Neural progenitor cell (in vitro differentiated cells): ENCODE data around the gene IL6R. TPM values are rescaled to one million over a fixed set of nuclear protein-coding genes. Genes with fewer than 3 reads are reported as not detected.
"Not testable (repeated sequence)": the region's sequence is repeated elsewhere in the genome, so short reads cannot be mapped to it uniquely, and the experiment has no call there.

Source experiments
- DNase-seq: peaks from one replicate; pipeline ENCODE4 v3.0.0-alpha.2; 2016; ENCODE audit warnings: low spot score
- H2AFZ ChIP-seq: fragments of 200-600 bp; sonication (generic); replicated peaks from 2 replicates; pipeline ENCODE4 v1.6.1; 2016; ENCODE audit warnings: antibody characterized with exemption
- H3F3A ChIP-seq: fragments of 200-600 bp; sonication (generic); 2 replicates; pipeline ENCODE4 v1.6.1; 2016; ENCODE audit warnings: antibody characterized with exemption, low read depth
- H3K27ac ChIP-seq: fragments of 200-600 bp; sonication (generic); 2 replicates; pipeline ENCODE4 v1.5.1; 2016; ENCODE audit warnings: mild to moderate bottlenecking
- H3K27me3 ChIP-seq: fragments of 200-600 bp; sonication (generic); 2 replicates; pipeline ENCODE4 v1.6.1; 2016; ENCODE audit warnings: mild to moderate bottlenecking, moderate library complexity
- H3K36me3 ChIP-seq: fragments of 200-600 bp; sonication (generic); 2 replicates; pipeline ENCODE4 v1.5.1; 2016
- H3K4me1 ChIP-seq: fragments of 200-600 bp; sonication (generic); 2 replicates; pipeline ENCODE4 v1.6.1; 2016; ENCODE audit warnings: mixed run types
- H3K4me2 ChIP-seq: fragments of 200-600 bp; sonication (generic); 2 replicates; pipeline ENCODE4 v1.6.1; 2016
- H3K4me3 ChIP-seq: fragments of 200-600 bp; sonication (generic); 2 replicates; pipeline ENCODE4 v1.5.1; 2016
- H3K79me2 ChIP-seq: fragments of 200-600 bp; sonication (generic); 2 replicates; pipeline ENCODE4 v1.6.1; 2016; ENCODE audit warnings: low read depth
- H3K9ac ChIP-seq: fragments of 200-600 bp; sonication (generic); 2 replicates; pipeline ENCODE4 v1.6.1; 2016
- H3K9me3 ChIP-seq: fragments of 200-600 bp; sonication (generic); 2 replicates; pipeline ENCODE4 v1.5.1; 2016; ENCODE audit warnings: low read depth
- H4K20me1 ChIP-seq: fragments of 200-600 bp; sonication (generic); 2 replicates; pipeline ENCODE4 v1.6.1; 2016; ENCODE audit warnings: low read depth
- H3K27ac Mint-ChIP-seq: 3 replicates; pipeline ENCODE4 v1.8.0; 2021; ENCODE audit warnings: mixed read lengths
- H3K27me3 Mint-ChIP-seq: 2 replicates; pipeline ENCODE4 v1.8.0; 2022; ENCODE audit warnings: low read depth, mild to moderate bottlenecking, inconsistent platforms, moderate library complexity, mixed read lengths; ENCODE audit not compliant: insufficient read depth
- H3K36me3 Mint-ChIP-seq: 3 replicates; pipeline ENCODE4 v1.8.0; 2021; ENCODE audit warnings: mixed read lengths
- H3K4me1 Mint-ChIP-seq: 3 replicates; pipeline ENCODE4 v1.8.0; 2021; ENCODE audit warnings: mixed read lengths
- H3K4me3 Mint-ChIP-seq: 3 replicates; pipeline ENCODE4 v1.8.0; 2021; ENCODE audit warnings: mild to moderate bottlenecking, moderate library complexity, mixed read lengths
- H3K9me3 Mint-ChIP-seq: 3 replicates; pipeline ENCODE4 v1.8.0; 2020; ENCODE audit warnings: mixed read lengths
- CTCF ChIP-seq: fragments of 200-600 bp; sonication (generic); IDR thresholded peaks from 2 replicates; pipeline ENCODE4 v1.5.1; 2017; ENCODE audit warnings: antibody characterized with exemption, mild to moderate bottlenecking
- EZH2 ChIP-seq: fragments of 200-600 bp; sonication (generic); IDR thresholded peaks from 2 replicates; pipeline ENCODE4 v1.6.1; 2017; ENCODE audit warnings: antibody characterized with exemption, mild to moderate bottlenecking, moderate library complexity
- EZH2phosphoT487 ChIP-seq: fragments of 200-600 bp; sonication (generic); IDR thresholded peaks from 2 replicates; pipeline ENCODE4 v1.6.1; 2017; ENCODE audit warnings: antibody characterized with exemption
- total RNA-seq: library from RNA; depleted of rRNA; stranded (reverse); fragments of >200 nt; gene quantifications from 2 replicates; pipeline ENCODE4 v1.2.3, GENCODE V29; 2015; ENCODE audit warnings: low replicate concordance

The IL6R gene
- total RNA-seq, 1 donor from 2014 or later: not detected

GRCh38 chr1:154420961-154421924, 16.1 kb downstream of the IL6R start:
- Mint-ChIP-seq H3K36me3 (no peaks in the 10 kb centered on the region), H3K9me3 (no peaks in the 10 kb centered on the region), H3K4me3 (no peak overlapping the region), H3K27me3 (no peaks in the 10 kb centered on the region), H3K27ac (peak overlapping the region; percentile 85), H3K4me1 (peaks cover 33% of the 10 kb centered on the region)
- Histone ChIP-seq H2AFZ (no peak overlapping the region), H3K79me2 (no peaks in the 10 kb centered on the region), H4K20me1 (no peaks in the 10 kb centered on the region), H3K27me3 (no peaks in the 10 kb centered on the region), H3K4me2 (no peak overlapping the region), H3K9ac (no peak overlapping the region), H3K27ac (no peak overlapping the region), H3K4me1 (peaks cover 9% of the 10 kb centered on the region), H3K36me3 (no peaks in the 10 kb centered on the region), H3K4me3 (no peak overlapping the region), H3K9me3 (no peaks in the 10 kb centered on the region), H3F3A (no peaks in the 10 kb centered on the region)
- TF ChIP-seq EZH2phosphoT487 (no peak), EZH2 (no peak), CTCF (no peak)
- no peak for DNase-seq

GRCh38 chr1:154422049-154422448, 16.9 kb downstream of the IL6R start:
- H3K4me2 ChIP-seq, H3K27me3 Mint-ChIP-seq, H3K79me2 ChIP-seq, H2AFZ ChIP-seq, H3K9me3 Mint-ChIP-seq, H3K4me3 Mint-ChIP-seq, H3F3A ChIP-seq, H3K4me1 ChIP-seq, H3K36me3 Mint-ChIP-seq, H3K4me3 ChIP-seq, H3K9ac ChIP-seq, H3K27me3 ChIP-seq, H4K20me1 ChIP-seq, DNase-seq, H3K36me3 ChIP-seq, H3K9me3 ChIP-seq, H3K27ac ChIP-seq, H3K27ac Mint-ChIP-seq: not testable (repeated sequence)
- H3K4me1 Mint-ChIP-seq: peaks cover 33% of the 10 kb centered on the region

GRCh38 chr1:154422521-154422920, 17.4 kb downstream of the IL6R start:
- Mint-ChIP-seq H3K27ac (no peak overlapping the region), H3K4me3 (no peak overlapping the region)
- H3K4me2 ChIP-seq: no peak overlapping the region

More at GRCh38 chr1:154422521-154422920, 17.4 kb downstream of the IL6R start:
- H3K4me3 ChIP-seq: no peak overlapping the region
- H3K79me2 ChIP-seq: no peaks in the 10 kb centered on the region
- no peaks in the 10 kb centered on the region for H3K27me3 Mint-ChIP-seq
- no peak overlapping the region for H2AFZ ChIP-seq
- H3K4me1 Mint-ChIP-seq: peaks cover 33% of the 10 kb centered on the region
- DNase-seq: no peak
- peaks cover 9% of the 10 kb centered on the region for H3K4me1 ChIP-seq
- H3F3A ChIP-seq: no peaks in the 10 kb centered on the region
- no peak overlapping the region for H3K27ac ChIP-seq
- H3K9me3 Mint-ChIP-seq: no peaks in the 10 kb centered on the region
- H3K36me3 ChIP-seq: no peaks in the 10 kb centered on the region
- no peaks in the 10 kb centered on the region for H3K36me3 Mint-ChIP-seq
- no peaks in the 10 kb centered on the region for H3K27me3 ChIP-seq
- no peak for TF ChIP-seq EZH2phosphoT487
- no peak for TF ChIP-seq CTCF
- no peak for TF ChIP-seq EZH2
- no peaks in the 10 kb centered on the region for H3K9me3 ChIP-seq
- H3K9ac ChIP-seq: no peak overlapping the region
- H4K20me1 ChIP-seq: no peaks in the 10 kb centered on the region
